Activated naive CD4-positive, alpha-beta T cell treated with anti-CD3 and anti-CD28 coated beads, Interleukin-2, amount 50 U/mL, for 72 hours (primary cell): ENCODE results near the gene MS4A2. TPM values are rescaled to one million over a fixed set of nuclear protein-coding genes. Genes with fewer than 3 reads are reported as not detected.
"Not testable (repeated sequence)": the region's sequence is repeated elsewhere in the genome, so short reads cannot be mapped to it uniquely, and the experiment has no call there.

Source experiments
- ATAC-seq, 2 donors: fragments of 150-1000 bp; cut with Tn5 transposase; 2 replicates each; pipeline ENCODE4 v1.10.0; 2021; ENCODE audit warnings: mild to moderate bottlenecking in 2 of 2, moderate library complexity in 2 of 2
- DNase-seq, 2 donors: peaks; one replicate each; pipeline ENCODE4 v3.0.0; 2021 to 2022; ENCODE audit warnings: low spot score in 2 of 2
- H3K27ac Mint-ChIP-seq, 2 donors: one replicate each; pipeline ENCODE4 v1.8.0; 2022; ENCODE audit warnings: mild to moderate bottlenecking in 2 of 2, mixed read lengths in 2 of 2
- H3K36me3 Mint-ChIP-seq, 2 donors: one replicate each; pipeline ENCODE4 v1.8.0; 2022; ENCODE audit warnings: mixed read lengths in 2 of 2
- H3K9me3 Mint-ChIP-seq, 2 donors: one replicate each; pipeline ENCODE4 v1.8.0; 2022; ENCODE audit warnings: mixed read lengths in 2 of 2
- total RNA-seq, 2 donors: library from RNA; stranded (reverse); gene quantifications; one replicate each; pipeline ENCODE4 v1.2.3, GENCODE V29; 2022

MS4A2 gene
- total RNA-seq, result not detected

- ATAC-seq (no peak), DNase-seq (no peak)
- no peaks in the 10 kb centered on the region for H3K36me3 Mint-ChIP-seq
- H3K27ac Mint-ChIP-seq, result no peak within 1 kb of the TSS
- no peaks in the 10 kb centered on the region for H3K9me3 Mint-ChIP-seq
Observed at GRCh38 chr11:60088364-60088763, at the start of gene MS4A2. Gene MS4A2, plus strand, starts transcription at chr11:60088664. Its CDS starts 102 bp downstream, at chr11:60088766.

GRCh38 chr11:60040109-60040508, 48.4 kb upstream of the MS4A2 start, which contains the start of gene OOSP2:
Gene OOSP2, plus strand, starts transcription at chr11:60040409. Its CDS starts 51 bp downstream, at chr11:60040460.
- Mint-ChIP-seq H3K27ac (no peak within 1 kb of the TSS), H3K36me3 (no peaks in the 10 kb centered on the region), H3K9me3 (no peaks in the 10 kb centered on the region)
- no peak for ATAC-seq
- no peak for DNase-seq

- not testable (repeated sequence) for H3K27ac Mint-ChIP-seq, ATAC-seq
Observed at GRCh38 chr11:60050422-60050821, 38.0 kb upstream of the MS4A2 start.

GRCh38 chr11:60050839-60051238, 37.6 kb upstream of the MS4A2 start:
- ATAC-seq, H3K9me3 Mint-ChIP-seq, H3K36me3 Mint-ChIP-seq, DNase-seq, H3K27ac Mint-ChIP-seq: not testable (repeated sequence)

More at GRCh38 chr11:60050422-60050821, 38.0 kb upstream of the MS4A2 start:
- not testable (repeated sequence) for H3K9me3 Mint-ChIP-seq, H3K36me3 Mint-ChIP-seq, DNase-seq

GRCh38 chr11:60056349-60056969, 32.0 kb upstream of the MS4A2 start, which contains the start of gene MS4A3:
Gene MS4A3, plus strand, starts transcription at chr11:60056665. Its CDS starts 4,496 bp downstream, at chr11:60061161.
- no peak within 1 kb of the TSS for H3K27ac Mint-ChIP-seq
- ATAC-seq, result no peak

GRCh38 chr11:60059052-60059451, 29.4 kb upstream of the MS4A2 start:
- peaks cover 3% of the 10 kb centered on the region in 2 donors for H3K9me3 Mint-ChIP-seq
- H3K36me3 Mint-ChIP-seq, result no peaks in the 10 kb centered on the region
- H3K27ac Mint-ChIP-seq, result no peak overlapping the region
- ATAC-seq (peak in 1 of 2 donors; percentile 80), DNase-seq (no peak)

More at GRCh38 chr11:60056349-60056969, 32.0 kb upstream of the MS4A2 start, which contains the start of gene MS4A3:
- H3K36me3 Mint-ChIP-seq, result no peaks in the 10 kb centered on the region
- peaks cover 3% of the 10 kb centered on the region in 2 donors for H3K9me3 Mint-ChIP-seq
- DNase-seq, result no peak

- ATAC-seq (no peak), DNase-seq (no peak)
- no peak overlapping the region for H3K27ac Mint-ChIP-seq
- H3K36me3 Mint-ChIP-seq, result no peaks in the 10 kb centered on the region
- peaks cover 3% of the 10 kb centered on the region in 2 donors for H3K9me3 Mint-ChIP-seq
Observed at GRCh38 chr11:60059521-60060240, 28.8 kb upstream of the MS4A2 start.

- ATAC-seq (no peak), DNase-seq (no peak)
- Mint-ChIP-seq H3K27ac (no peak overlapping the region), H3K9me3 (peaks cover 3% of the 10 kb centered on the region in 2 donors), H3K36me3 (no peaks in the 10 kb centered on the region)
Observed at GRCh38 chr11:60064111-60064510, 24.4 kb upstream of the MS4A2 start.

- H3K36me3 Mint-ChIP-seq, result no peaks in the 10 kb centered on the region
- no peak for DNase-seq
- no peaks in the 10 kb centered on the region for H3K9me3 Mint-ChIP-seq
- no peak for ATAC-seq
- H3K27ac Mint-ChIP-seq, result no peak overlapping the region
Observed at GRCh38 chr11:60065801-60066200, 22.7 kb upstream of the MS4A2 start.

- DNase-seq (no peak), ATAC-seq (no peak)
- H3K36me3 Mint-ChIP-seq, result no peaks in the 10 kb centered on the region
- no peak overlapping the region for H3K27ac Mint-ChIP-seq
- H3K9me3 Mint-ChIP-seq, result peaks cover 0 to 3% of the 10 kb centered on the region in 2 donors
Observed at GRCh38 chr11:60069450-60069849, 19.0 kb upstream of the MS4A2 start.

- H3K27ac Mint-ChIP-seq, H3K36me3 Mint-ChIP-seq, DNase-seq, H3K9me3 Mint-ChIP-seq, ATAC-seq: not testable (repeated sequence)
Observed at GRCh38 chr11:60071644-60072043, 16.8 kb upstream of the MS4A2 start.

GRCh38 chr11:60077216-60077817, 11.1 kb upstream of the MS4A2 start:
- DNase-seq (no peak), ATAC-seq (no peak)
- no peaks in the 10 kb centered on the region for H3K9me3 Mint-ChIP-seq
- no peak overlapping the region for H3K27ac Mint-ChIP-seq
- no peaks in the 10 kb centered on the region for H3K36me3 Mint-ChIP-seq

- no peak for DNase-seq
- Mint-ChIP-seq H3K36me3 (no peaks in the 10 kb centered on the region), H3K27ac (no peak overlapping the region), H3K9me3 (no peaks in the 10 kb centered on the region)
- ATAC-seq, result no peak
Observed at GRCh38 chr11:60077981-60078380, 10.5 kb upstream of the MS4A2 start.

- Mint-ChIP-seq H3K9me3 (no peaks in the 10 kb centered on the region), H3K27ac (no peak overlapping the region), H3K36me3 (no peaks in the 10 kb centered on the region)
- DNase-seq (no peak), ATAC-seq (no peak)
Observed at GRCh38 chr11:60078745-60079144, 9.7 kb upstream of the MS4A2 start.

GRCh38 chr11:60080535-60080934, 7.9 kb upstream of the MS4A2 start:
- ATAC-seq (no peak), DNase-seq (no peak)
- H3K27ac Mint-ChIP-seq, result no peak overlapping the region
- H3K36me3 Mint-ChIP-seq, result no peaks in the 10 kb centered on the region
- no peaks in the 10 kb centered on the region for H3K9me3 Mint-ChIP-seq

- Mint-ChIP-seq H3K27ac (no peak overlapping the region), H3K9me3 (no peaks in the 10 kb centered on the region), H3K36me3 (no peaks in the 10 kb centered on the region)
- ATAC-seq (no peak), DNase-seq (no peak)
Observed at GRCh38 chr11:60084631-60085273, 3.7 kb upstream of the MS4A2 start.

- ATAC-seq, result no peak
- H3K36me3 Mint-ChIP-seq, result no peaks in the 10 kb centered on the region
- DNase-seq, result no peak
- no peak overlapping the region for H3K27ac Mint-ChIP-seq
- H3K9me3 Mint-ChIP-seq, result no peaks in the 10 kb centered on the region
Observed at GRCh38 chr11:60085909-60086308, 2.6 kb upstream of the MS4A2 start.
